AG09319 (cell line): ENCODE measurements around the gene EYS.

Experiments
- DNase-seq: peaks from one replicate; pipeline ENCODE4 v3.0.0-alpha.2; 2010; ENCODE audit warnings: low read depth; ENCODE audit errors: extremely low read depth
- CTCF ChIP-seq: IDR thresholded peaks from 2 replicates; pipeline ENCODE4 v1.5.1; 2011; ENCODE audit warnings: low read depth, mild to moderate bottlenecking, inconsistent platforms, low read length, moderate library complexity

Gene EYS

DNA sequence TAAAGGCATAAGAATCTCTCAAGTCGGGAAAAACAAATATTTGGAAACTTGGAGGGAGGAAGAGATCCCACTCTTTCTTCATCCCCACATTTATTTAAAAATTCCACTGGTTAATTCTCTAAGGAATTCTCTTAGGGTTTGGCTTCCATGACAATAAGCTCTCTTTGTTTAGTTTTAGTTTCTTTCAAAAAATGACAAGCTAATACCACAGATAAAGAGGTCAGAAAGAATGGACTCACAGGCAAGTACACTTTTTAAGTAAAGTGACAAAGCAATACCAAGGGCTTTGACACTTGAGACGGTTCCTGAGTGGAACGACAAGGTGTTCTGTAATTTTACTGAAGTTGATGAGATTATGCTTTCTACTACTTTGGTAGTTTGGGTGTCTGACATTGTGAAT is 1199.4 kb downstream of the EYS start:
- no peak for TF ChIP-seq CTCF
- DNase-seq: no peak

- DNase-seq: no peak
- peak; percentile 25 for TF ChIP-seq CTCF
Measured at GRCh38 chr6:64505312-64505711, 1201.7 kb downstream of the EYS start.

- no peak for DNase-seq
- no peak for TF ChIP-seq CTCF
Measured at GRCh38 chr6:64504503-64504902, 1202.5 kb downstream of the EYS start.

DNA sequence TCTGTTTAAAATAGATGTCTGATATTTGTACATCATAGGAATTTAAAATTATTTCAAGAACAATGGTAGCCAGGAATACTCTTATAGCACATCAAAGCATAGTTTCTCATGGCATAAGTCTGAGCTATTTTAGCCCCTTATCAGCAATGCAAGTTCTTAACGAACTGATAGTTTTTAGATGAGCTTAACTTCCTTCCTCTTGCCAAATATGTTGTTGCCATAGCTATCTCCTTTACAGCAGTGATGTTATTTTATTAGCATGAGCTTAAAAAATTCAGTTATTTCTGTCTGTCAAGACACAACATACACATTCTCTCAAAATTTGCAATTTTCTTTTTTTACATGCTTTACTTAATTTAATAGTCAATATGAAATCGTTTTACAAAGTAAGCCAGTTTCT is 1204.2 kb downstream of the EYS start:
- DNase-seq: no peak
- no peak for TF ChIP-seq CTCF

DNA sequence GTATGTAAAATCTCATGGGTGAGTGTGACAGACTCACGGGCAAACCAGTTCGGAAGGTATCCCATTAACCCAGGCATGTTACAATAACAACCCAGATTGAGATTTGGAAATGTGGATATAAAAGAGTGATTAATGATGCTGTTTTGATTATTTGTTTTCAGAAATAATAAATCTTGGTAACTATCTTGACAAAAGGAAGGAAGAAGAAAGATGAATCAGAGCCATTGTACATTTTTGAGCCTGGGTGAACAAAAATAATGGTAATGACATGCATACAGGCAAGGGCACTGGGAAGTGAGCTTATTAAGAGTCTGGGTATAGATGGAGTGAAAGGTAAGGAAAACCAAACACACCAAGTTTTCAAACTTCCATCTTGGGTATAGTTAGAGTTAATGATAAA is 1209.4 kb downstream of the EYS start:
- TF ChIP-seq CTCF: no peak
- DNase-seq: no peak

GRCh38 chr6:64489763-64490162 is 1217.3 kb downstream of the EYS start:
- no peak for DNase-seq
- no peak for TF ChIP-seq CTCF

DNA sequence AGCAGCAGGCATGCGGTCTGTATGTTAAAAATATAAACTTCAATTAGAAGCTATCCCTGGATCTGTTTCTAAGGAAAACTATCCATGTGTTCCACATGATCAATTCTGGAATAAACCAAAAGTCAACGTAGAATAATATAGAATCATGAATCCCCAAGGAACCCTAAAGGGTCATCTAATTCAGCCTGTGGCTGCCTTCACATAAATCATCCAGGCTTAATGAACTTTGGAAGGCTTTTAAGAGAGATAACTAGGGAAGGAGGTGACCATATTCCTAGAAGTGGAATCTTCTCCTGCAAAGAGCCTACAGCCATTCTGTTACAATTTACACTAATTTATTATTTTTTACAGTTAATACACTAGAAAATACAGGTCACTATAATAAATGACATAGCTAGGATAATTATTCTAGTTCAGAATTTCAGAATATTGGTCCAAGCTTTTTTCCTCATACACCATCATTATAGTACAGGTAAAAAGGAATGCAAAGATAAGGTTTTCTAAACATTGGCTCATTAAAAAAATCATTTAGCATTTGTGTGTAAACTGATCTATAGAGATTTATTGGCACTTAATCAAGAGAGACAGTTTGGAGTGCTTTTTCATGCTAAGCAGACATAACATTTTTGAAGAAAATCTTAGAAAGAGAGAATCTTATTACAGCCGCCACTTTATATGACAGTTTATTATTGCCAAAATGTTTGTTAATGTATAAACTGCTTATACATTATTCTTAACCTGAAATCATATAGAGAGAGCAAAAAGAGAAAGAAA is 1220.3 kb downstream of the EYS start:
- no peak for DNase-seq

More for the DNA sequence above, 1220.3 kb downstream of the EYS start:
- no peak for TF ChIP-seq CTCF
